IPS-NIHi7 (cell line): ENCODE measurements around the gene GP1BB.

ENCODE experiments used
- DNase-seq: peaks from one replicate; pipeline ENCODE4 v3.0.0; 2012; ENCODE audit warnings: mixed read lengths; ENCODE audit errors: extremely low spot score

GP1BB gene

GRCh38 chr22:19766511-19767426 lies 43.4 kb downstream of the GP1BB start:
- DNase-seq, result no peak

- DNase-seq, result peak; percentile 76
These were observed 44.3 kb downstream of the GP1BB start for GRCh38 chr22:19767427-19768341.

GRCh38 chr22:19769393-19769715 lies 46.0 kb downstream of the GP1BB start:
- DNase-seq, result no peak

DNA sequence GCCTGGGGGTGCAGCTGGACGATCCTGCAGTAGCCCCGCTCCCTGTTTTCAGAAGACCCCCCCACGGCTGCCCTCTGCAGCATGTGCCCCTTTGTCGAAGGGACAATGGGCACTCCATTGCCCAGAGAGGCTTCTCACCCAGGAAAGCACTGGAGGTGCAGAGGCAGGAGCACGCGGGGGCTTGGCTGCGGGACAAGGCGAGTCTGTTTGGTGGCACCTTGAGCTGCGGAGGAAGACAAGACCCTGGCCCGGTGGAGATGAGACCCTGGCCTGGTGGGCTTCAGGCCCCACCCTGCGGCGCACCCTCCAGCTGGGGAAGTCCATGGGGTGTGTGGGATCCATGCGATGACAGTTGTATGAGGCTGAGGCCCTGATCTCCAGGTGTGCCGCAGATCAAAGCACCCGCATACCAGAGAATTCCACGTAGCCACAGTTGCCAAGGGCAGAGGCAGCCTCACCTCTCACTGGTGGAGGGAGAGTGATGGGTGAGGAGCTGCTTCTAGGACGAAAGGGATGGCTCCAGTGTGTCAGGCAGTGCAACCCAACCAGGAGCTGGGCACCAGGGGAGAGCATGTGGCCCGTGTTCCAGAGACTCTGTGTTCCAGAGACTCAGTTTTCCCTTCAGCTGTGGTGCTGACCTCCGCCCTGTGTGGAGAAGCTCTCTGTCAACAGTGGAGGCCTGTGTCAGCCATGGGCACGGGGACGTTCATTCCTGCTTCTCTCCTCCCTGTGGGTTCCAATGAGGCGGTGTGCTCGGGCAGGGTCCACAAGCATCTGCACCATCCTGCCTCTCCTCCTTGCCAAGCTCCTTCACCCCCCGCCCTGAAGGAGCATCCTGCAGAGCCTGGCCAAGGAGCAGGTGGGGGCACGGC lies 47.2 kb downstream of the GP1BB start:
- no peak for DNase-seq

- no peak for DNase-seq
These were observed 49.0 kb downstream of the GP1BB start for GRCh38 chr22:19772422-19772672.

GRCh38 chr22:19772673-19773469 lies 49.5 kb downstream of the GP1BB start:
- no peak for DNase-seq

GRCh38 chr22:19773470-19774040 lies 50.2 kb downstream of the GP1BB start:
- no peak for DNase-seq
